ENCODE results near the gene EEIG1. TPM values are rescaled to one million over a fixed set of nuclear protein-coding genes. Genes with fewer than 3 reads are reported as not detected.

The EEIG1 gene
- total RNA-seq, 4 donors from 2014 or later, result 43.1 to 85.8 (median 59.5) TPM

GRCh38 chr9:128001151-128001778 is 20.5 kb upstream of the EEIG1 start:
- no peak for DNase-seq (ENCODE audit: low spot score in 2 of 2)
- no peaks in the 10 kb centered on the region for H3K9me3 ChIP-seq
- no peak overlapping the region for H3K27ac ChIP-seq
- no peaks in the 10 kb centered on the region for H3K36me3 ChIP-seq
- WGBS, result 81% methylated on average over 10 of the region's 10 CpGs
- H3K4me3 ChIP-seq, result no peak overlapping the region
- no peaks in the 10 kb centered on the region for H3K4me1 ChIP-seq
- no peak for TF ChIP-seq POLR2AphosphoS5 (IDR thresholded peaks at IDR 0.05)
- TF ChIP-seq POLR2A (IDR thresholded peaks at IDR 0.05), result no peak
- TF ChIP-seq, protein P1, sequence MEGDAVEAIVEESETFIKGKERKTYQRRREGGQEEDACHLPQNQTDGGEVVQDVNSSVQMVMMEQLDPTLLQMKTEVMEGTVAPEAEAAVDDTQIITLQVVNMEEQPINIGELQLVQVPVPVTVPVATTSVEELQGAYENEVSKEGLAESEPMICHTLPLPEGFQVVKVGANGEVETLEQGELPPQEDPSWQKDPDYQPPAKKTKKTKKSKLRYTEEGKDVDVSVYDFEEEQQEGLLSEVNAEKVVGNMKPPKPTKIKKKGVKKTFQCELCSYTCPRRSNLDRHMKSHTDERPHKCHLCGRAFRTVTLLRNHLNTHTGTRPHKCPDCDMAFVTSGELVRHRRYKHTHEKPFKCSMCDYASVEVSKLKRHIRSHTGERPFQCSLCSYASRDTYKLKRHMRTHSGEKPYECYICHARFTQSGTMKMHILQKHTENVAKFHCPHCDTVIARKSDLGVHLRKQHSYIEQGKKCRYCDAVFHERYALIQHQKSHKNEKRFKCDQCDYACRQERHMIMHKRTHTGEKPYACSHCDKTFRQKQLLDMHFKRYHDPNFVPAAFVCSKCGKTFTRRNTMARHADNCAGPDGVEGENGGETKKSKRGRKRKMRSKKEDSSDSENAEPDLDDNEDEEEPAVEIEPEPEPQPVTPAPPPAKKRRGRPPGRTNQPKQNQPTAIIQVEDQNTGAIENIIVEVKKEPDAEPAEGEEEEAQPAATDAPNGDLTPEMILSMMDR (IDR thresholded peaks at IDR 0.05), result no peak
- TF ChIP-seq EP300 (IDR thresholded peaks at IDR 0.05), result no peak
- H3K27me3 ChIP-seq, result no peaks in the 10 kb centered on the region

DNA sequence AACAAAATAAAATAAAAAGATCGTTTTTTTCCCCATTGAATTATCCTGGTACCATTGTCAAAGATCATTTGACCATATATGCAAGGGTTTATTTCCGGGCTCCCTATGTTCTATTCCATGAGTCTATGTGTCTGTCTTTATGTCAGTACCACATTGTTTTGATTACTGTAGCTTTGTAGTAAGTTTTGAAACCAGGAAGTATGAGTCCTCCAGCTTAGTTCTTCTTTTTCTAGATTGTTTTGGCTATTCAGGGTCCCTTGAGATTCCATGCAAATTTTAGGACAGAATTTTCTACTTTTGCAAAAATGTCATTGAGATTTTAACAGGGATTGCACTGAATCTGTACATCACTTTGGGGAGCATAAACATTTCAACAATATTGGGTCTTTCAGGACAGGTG is 18.7 kb upstream of the EEIG1 start:
- no peak overlapping the region for H3K4me3 ChIP-seq
- 93% methylated on average over 2 of the region's 2 CpGs for WGBS

GRCh38 chr9:127993721-127994120 is 12.9 kb upstream of the EEIG1 start:
- DNase-seq (ENCODE audit: low spot score in 2 of 2), result no peak
- H3K4me1 ChIP-seq, result peaks cover 5% of the 10 kb centered on the region
- 94% methylated on average over 4 of the region's 4 CpGs for WGBS

More for the DNA sequence above, 18.7 kb upstream of the EEIG1 start:
- TF ChIP-seq EP300 (IDR thresholded peaks at IDR 0.05) (no peak), POLR2AphosphoS5 (IDR thresholded peaks at IDR 0.05) (no peak), POLR2A (IDR thresholded peaks at IDR 0.05) (no peak)
- TF ChIP-seq, protein P1 (IDR thresholded peaks at IDR 0.05), result no peak
- Histone ChIP-seq H3K27me3 (no peaks in the 10 kb centered on the region), H3K9me3 (no peaks in the 10 kb centered on the region), H3K27ac (no peak overlapping the region), H3K4me1 (no peaks in the 10 kb centered on the region), H3K36me3 (no peaks in the 10 kb centered on the region)
- DNase-seq (ENCODE audit: low spot score in 2 of 2), result no peak

DNA sequence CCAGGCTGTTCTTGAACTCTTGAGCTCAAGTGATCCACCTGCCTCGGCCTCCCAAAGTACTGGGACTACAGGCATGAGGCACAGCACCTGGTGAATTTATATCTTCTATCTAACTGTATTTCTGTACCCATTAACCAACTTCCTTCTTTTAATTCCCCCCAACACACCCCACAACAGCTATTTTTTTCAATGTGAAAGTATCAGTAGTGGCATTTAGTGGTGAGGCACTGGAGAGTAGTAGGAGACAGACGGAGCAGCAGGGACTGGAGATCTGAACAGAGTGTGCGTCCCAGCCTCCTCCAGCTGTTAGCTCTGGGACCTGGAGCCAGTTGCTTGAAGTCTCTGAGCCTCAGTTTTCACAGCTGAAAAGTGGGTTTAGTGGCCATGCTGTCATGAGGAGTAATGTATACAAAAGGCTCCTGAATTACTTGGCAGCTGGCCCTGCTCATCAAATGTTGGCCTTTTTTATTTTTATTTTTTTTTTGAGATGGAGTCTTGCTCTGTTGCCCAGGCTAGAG is 11.0 kb upstream of the EEIG1 start:
- DNase-seq (ENCODE audit: low spot score in 2 of 2), result no peak
- Histone ChIP-seq H3K9me3 (no peaks in the 10 kb centered on the region), H3K27ac (no peak overlapping the region), H3K27me3 (no peaks in the 10 kb centered on the region), H3K4me3 (no peak overlapping the region), H3K4me1 (peaks cover 5% of the 10 kb centered on the region), H3K36me3 (no peaks in the 10 kb centered on the region)
- TF ChIP-seq POLR2AphosphoS5 (IDR thresholded peaks at IDR 0.05) (no peak), EP300 (IDR thresholded peaks at IDR 0.05) (no peak), POLR2A (IDR thresholded peaks at IDR 0.05) (no peak)
- TF ChIP-seq, protein P1 (IDR thresholded peaks at IDR 0.05), result no peak
- 94% methylated on average over 3 of the region's 3 CpGs for WGBS

More at GRCh38 chr9:127993721-127994120, 12.9 kb upstream of the EEIG1 start:
- no peak overlapping the region for H3K4me3 ChIP-seq
- no peak overlapping the region for H3K27ac ChIP-seq
- no peaks in the 10 kb centered on the region for H3K36me3 ChIP-seq
- no peaks in the 10 kb centered on the region for H3K27me3 ChIP-seq
- TF ChIP-seq EP300 (IDR thresholded peaks at IDR 0.05), result no peak
- TF ChIP-seq, protein P1 (IDR thresholded peaks at IDR 0.05), result no peak
- TF ChIP-seq POLR2AphosphoS5 (IDR thresholded peaks at IDR 0.05), result no peak
- TF ChIP-seq POLR2A (IDR thresholded peaks at IDR 0.05), result no peak
- no peaks in the 10 kb centered on the region for H3K9me3 ChIP-seq

GRCh38 chr9:127991017-127991756 is 10.4 kb upstream of the EEIG1 start:
- H3K9me3 ChIP-seq, result no peaks in the 10 kb centered on the region
- H3K4me3 ChIP-seq, result no peak overlapping the region
- DNase-seq (ENCODE audit: low spot score in 2 of 2), result no peak
- H3K36me3 ChIP-seq, result no peaks in the 10 kb centered on the region
- TF ChIP-seq POLR2AphosphoS5 (IDR thresholded peaks at IDR 0.05), result no peak
- no peak for TF ChIP-seq POLR2A (IDR thresholded peaks at IDR 0.05)
- no peak for TF ChIP-seq EP300 (IDR thresholded peaks at IDR 0.05)
- TF ChIP-seq, protein P1 (IDR thresholded peaks at IDR 0.05), result no peak
- H3K4me1 ChIP-seq, result peaks cover 5% of the 10 kb centered on the region
- 57% methylated on average over 10 of the region's 10 CpGs for WGBS
- no peak overlapping the region for H3K27ac ChIP-seq
- no peaks in the 10 kb centered on the region for H3K27me3 ChIP-seq

Measured in suprapubic skin (tissue), 4 donors.